HL-60 (cell line): ENCODE data around the gene ARFGEF3.

Experiments used
- GABPA ChIP-seq: IDR thresholded peaks from 2 replicates; pipeline ENCODE4 v1.6.1; 2012; ENCODE audit warnings: low read depth
- POLR2AphosphoS5 ChIP-seq: IDR thresholded peaks from 2 replicates; pipeline ENCODE4 v1.6.1; 2012; ENCODE audit warnings: low read depth
- TF ChIP-seq, protein P1 (sequence below): IDR thresholded peaks from one replicate; pipeline ENCODE4 v1.5.1; 2011; ENCODE audit warnings: low read length, control low read depth, inconsistent platforms; ENCODE audit not compliant: insufficient read depth
- TF ChIP-seq, protein P2 (sequence below): IDR thresholded peaks from 2 replicates; pipeline ENCODE4 v1.6.1; 2012; ENCODE audit warnings: low read depth; ENCODE audit not compliant: insufficient replicate concordance

DNA sequence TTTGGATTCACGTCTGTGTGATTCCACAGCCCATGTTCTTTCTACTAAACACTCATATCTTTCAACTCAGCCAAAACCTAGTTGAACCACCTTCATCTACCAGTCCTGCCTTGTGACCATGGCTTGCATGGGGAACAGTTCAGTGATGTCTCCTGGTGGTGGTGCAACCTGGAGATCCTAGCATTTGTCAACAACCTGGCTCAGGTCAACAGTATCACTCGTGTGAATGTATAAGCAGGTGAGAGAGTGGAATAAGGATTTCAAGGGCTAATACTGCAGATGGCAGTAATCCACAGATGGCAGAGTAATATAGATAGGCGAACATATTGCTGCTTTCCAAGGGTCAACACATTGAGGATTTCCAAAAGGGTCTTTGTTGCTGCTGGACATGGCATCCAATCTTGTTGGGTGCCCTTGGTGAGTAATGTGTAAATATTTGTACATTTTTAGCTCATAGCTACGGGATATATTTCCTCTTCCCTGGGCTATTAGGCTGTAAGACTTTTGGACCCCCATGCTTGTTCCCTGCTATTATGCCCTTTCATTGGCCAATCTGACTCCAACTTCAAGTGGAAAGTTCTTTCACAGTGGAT, 43.1 kb downstream of the ARFGEF3 start:
- TF ChIP-seq, protein P1, sequence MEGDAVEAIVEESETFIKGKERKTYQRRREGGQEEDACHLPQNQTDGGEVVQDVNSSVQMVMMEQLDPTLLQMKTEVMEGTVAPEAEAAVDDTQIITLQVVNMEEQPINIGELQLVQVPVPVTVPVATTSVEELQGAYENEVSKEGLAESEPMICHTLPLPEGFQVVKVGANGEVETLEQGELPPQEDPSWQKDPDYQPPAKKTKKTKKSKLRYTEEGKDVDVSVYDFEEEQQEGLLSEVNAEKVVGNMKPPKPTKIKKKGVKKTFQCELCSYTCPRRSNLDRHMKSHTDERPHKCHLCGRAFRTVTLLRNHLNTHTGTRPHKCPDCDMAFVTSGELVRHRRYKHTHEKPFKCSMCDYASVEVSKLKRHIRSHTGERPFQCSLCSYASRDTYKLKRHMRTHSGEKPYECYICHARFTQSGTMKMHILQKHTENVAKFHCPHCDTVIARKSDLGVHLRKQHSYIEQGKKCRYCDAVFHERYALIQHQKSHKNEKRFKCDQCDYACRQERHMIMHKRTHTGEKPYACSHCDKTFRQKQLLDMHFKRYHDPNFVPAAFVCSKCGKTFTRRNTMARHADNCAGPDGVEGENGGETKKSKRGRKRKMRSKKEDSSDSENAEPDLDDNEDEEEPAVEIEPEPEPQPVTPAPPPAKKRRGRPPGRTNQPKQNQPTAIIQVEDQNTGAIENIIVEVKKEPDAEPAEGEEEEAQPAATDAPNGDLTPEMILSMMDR: no peak
- no peak for TF ChIP-seq GABPA
- no peak for TF ChIP-seq POLR2AphosphoS5
- TF ChIP-seq, protein P2, sequence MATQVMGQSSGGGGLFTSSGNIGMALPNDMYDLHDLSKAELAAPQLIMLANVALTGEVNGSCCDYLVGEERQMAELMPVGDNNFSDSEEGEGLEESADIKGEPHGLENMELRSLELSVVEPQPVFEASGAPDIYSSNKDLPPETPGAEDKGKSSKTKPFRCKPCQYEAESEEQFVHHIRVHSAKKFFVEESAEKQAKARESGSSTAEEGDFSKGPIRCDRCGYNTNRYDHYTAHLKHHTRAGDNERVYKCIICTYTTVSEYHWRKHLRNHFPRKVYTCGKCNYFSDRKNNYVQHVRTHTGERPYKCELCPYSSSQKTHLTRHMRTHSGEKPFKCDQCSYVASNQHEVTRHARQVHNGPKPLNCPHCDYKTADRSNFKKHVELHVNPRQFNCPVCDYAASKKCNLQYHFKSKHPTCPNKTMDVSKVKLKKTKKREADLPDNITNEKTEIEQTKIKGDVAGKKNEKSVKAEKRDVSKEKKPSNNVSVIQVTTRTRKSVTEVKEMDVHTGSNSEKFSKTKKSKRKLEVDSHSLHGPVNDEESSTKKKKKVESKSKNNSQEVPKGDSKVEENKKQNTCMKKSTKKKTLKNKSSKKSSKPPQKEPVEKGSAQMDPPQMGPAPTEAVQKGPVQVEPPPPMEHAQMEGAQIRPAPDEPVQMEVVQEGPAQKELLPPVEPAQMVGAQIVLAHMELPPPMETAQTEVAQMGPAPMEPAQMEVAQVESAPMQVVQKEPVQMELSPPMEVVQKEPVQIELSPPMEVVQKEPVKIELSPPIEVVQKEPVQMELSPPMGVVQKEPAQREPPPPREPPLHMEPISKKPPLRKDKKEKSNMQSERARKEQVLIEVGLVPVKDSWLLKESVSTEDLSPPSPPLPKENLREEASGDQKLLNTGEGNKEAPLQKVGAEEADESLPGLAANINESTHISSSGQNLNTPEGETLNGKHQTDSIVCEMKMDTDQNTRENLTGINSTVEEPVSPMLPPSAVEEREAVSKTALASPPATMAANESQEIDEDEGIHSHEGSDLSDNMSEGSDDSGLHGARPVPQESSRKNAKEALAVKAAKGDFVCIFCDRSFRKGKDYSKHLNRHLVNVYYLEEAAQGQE: no peak
